Keratinocyte (primary cell): ENCODE results near the gene RBBP4. TPM values are rescaled to one million over a fixed set of nuclear protein-coding genes. Genes with fewer than 3 reads are reported as not detected.

Experiments used
- DNase-seq: peaks from one replicate; pipeline ENCODE4 v3.0.0-alpha.2; 2011; ENCODE audit warnings: low read depth, missing footprints, low spot score
- FAIRE-seq: peaks from 2 replicates; lab custom pipeline; 2011; peaks lifted over from hg19 to GRCh38; lab: Jason Lieb, UNC
- H2AFZ ChIP-seq: 2 replicates; pipeline ENCODE4 v1.6.0; 2012; ENCODE audit warnings: low read length, control low read depth, inconsistent platforms; ENCODE audit not compliant: control insufficient read depth
- H3K27ac ChIP-seq: 2 replicates; pipeline ENCODE4 v1.5.1; 2011; ENCODE audit warnings: low read length; ENCODE audit not compliant: control insufficient read depth, insufficient read depth
- H3K27me3 ChIP-seq: 3 replicates; pipeline ENCODE4 v1.6.0; 2011; ENCODE audit warnings: low read length; ENCODE audit not compliant: control insufficient read depth, insufficient read depth; ENCODE audit errors: extremely low read depth
- H3K36me3 ChIP-seq, 2 experiments: 2 replicates in 1 of 2; 3 replicates in 1 of 2; pipeline ENCODE4 v1.5.1; 2011; ENCODE audit warnings: low read length in 2 of 2, mild to moderate bottlenecking in 1 of 2; ENCODE audit not compliant: control insufficient read depth in 2 of 2, insufficient read depth in 2 of 2; ENCODE audit errors: extremely low read depth in 1 of 2
- H3K4me1 ChIP-seq: 3 replicates; pipeline ENCODE4 v1.5.1; 2011; ENCODE audit warnings: low read length; ENCODE audit not compliant: control insufficient read depth, insufficient read depth; ENCODE audit errors: extremely low read depth
- H3K4me2 ChIP-seq: 3 replicates; pipeline ENCODE4 v1.6.0; 2011; ENCODE audit warnings: low read depth, low read length; ENCODE audit not compliant: control insufficient read depth, insufficient read depth; ENCODE audit errors: extremely low read depth
- H3K4me3 ChIP-seq, 3 experiments: fragments of 200-600 bp in 1 of 3; sonication (generic) in 1 of 3; 2 replicates in 2 of 3; 3 replicates in 1 of 3; pipeline ENCODE4 v1.5.1; 2011 to 2016; ENCODE audit warnings: low read length in 3 of 3, mild to moderate bottlenecking in 3 of 3, control low read depth in 2 of 3, inconsistent platforms in 1 of 3, low read depth in 1 of 3, mixed read lengths in 1 of 3, mixed run types in 1 of 3, moderate library complexity in 1 of 3; ENCODE audit not compliant: control insufficient read depth in 2 of 3, insufficient read depth in 2 of 3; ENCODE audit errors: extremely low read depth in 1 of 3
- H3K79me2 ChIP-seq: 2 replicates; pipeline ENCODE4 v1.6.0; 2012; ENCODE audit warnings: low read length; ENCODE audit not compliant: control insufficient read depth, insufficient read depth
- H3K9ac ChIP-seq: 3 replicates; pipeline ENCODE4 v1.6.0; 2011; ENCODE audit warnings: low read length; ENCODE audit not compliant: control insufficient read depth, insufficient read depth; ENCODE audit errors: extremely low read depth
- H3K9me1 ChIP-seq: 3 replicates; pipeline ENCODE4 v1.6.0; 2011; ENCODE audit warnings: low read length; ENCODE audit not compliant: control insufficient read depth, insufficient read depth; ENCODE audit errors: extremely low read depth
- H3K9me3 ChIP-seq: 2 replicates; pipeline ENCODE4 v1.5.1; 2012; ENCODE audit warnings: low read depth, low read length; ENCODE audit not compliant: control insufficient read depth
- H4K20me1 ChIP-seq: 3 replicates; pipeline ENCODE4 v1.6.0; 2011; ENCODE audit warnings: low read length; ENCODE audit not compliant: control insufficient read depth, insufficient read depth; ENCODE audit errors: extremely low read depth
- CTCF ChIP-seq, 3 experiments: IDR thresholded peaks in 1 of 3; conservative IDR thresholded peaks in 1 of 3; optimal IDR thresholded peaks in 1 of 3; 2 replicates in 2 of 3; 3 replicates in 1 of 3; pipeline versions ENCODE3 to v1.5.1; 2011; ENCODE audit warnings: low read length in 3 of 3, mild to moderate bottlenecking in 3 of 3, moderate library complexity in 2 of 3, control low read depth in 1 of 3, inconsistent platforms in 1 of 3; ENCODE audit not compliant: insufficient read depth in 2 of 3; ENCODE audit errors: extremely low read depth in 1 of 3
- EZH2 ChIP-seq: IDR thresholded peaks from one replicate; pipeline ENCODE4 v1.6.1; 2012; ENCODE audit warnings: inconsistent platforms, mild to moderate bottlenecking, low read length, moderate library complexity
- dilution Hi-C: fragments of 300-500 bp; cut with MboI; formaldehyde crosslinking; loops from one replicate; pipeline ENCODE4 v1.7.0; 2020; ENCODE audit warnings: low sequenced_read_pairs; ENCODE audit not compliant: extremely low pct_ligation_motif_present
- polyA plus RNA-seq, 5 experiments: library from polyadenylated mRNA; depleted of rRNA in 3 of 5; stranded (reverse) in 3 of 5; stranded (forward) in 1 of 5; unstranded in 1 of 5; fragments of >200 nt; gene quantifications; 1 replicate in 1 of 5; 2 replicates in 3 of 5; 3 replicates in 1 of 5; pipeline versions ENCODE4 v1.2.1 to v1.2.3, GENCODE V29; 2011 to 2012; ENCODE audit warnings: missing spikeins in 2 of 5, low read depth in 1 of 5, low replicate concordance in 1 of 5

The RBBP4 gene
- polyA plus RNA-seq, 1 donor (not counting 4 experiments of a cell fraction or from before 2014, with no cell fraction given) = 61.5 TPM

- TF ChIP-seq EZH2 (no peak), CTCF (optimal IDR thresholded peaks at IDR 0.05 in 1 of 3, IDR thresholded peaks at IDR 0.05 in 1 of 3, conservative IDR thresholded peaks at IDR 0.05 in 1 of 3; ENCODE audit: extremely low read depth in 1 of 3, insufficient read depth in 2 of 3, low read length in 3 of 3) (no peak)
- no peaks in the 10 kb centered on the region for H3K36me3 ChIP-seq
- DNase-seq (no peak), FAIRE-seq (no peak)
- H3K9ac ChIP-seq = peak overlapping the region; percentile 62
- H3K4me1 ChIP-seq = peaks cover 4% of the 10 kb centered on the region
- H3K27ac ChIP-seq = peak overlapping the region; percentile 26
- no peaks in the 10 kb centered on the region for H3K9me3 ChIP-seq
- no peaks in the 10 kb centered on the region for H4K20me1 ChIP-seq
- peak overlapping the region; percentile 89 for H3K4me2 ChIP-seq
- no peaks in the 10 kb centered on the region for H3K9me1 ChIP-seq
- no peaks in the 10 kb centered on the region for H3K27me3 ChIP-seq
- no peaks in the 10 kb centered on the region for H3K79me2 ChIP-seq
- dilution Hi-C loops = no loop called here
- H3K4me3 ChIP-seq = peak overlapping the region; percentile 45 to 79 (median 67)
- peak overlapping the region; percentile 94 for H2AFZ ChIP-seq
These were observed 39.2 kb upstream of the RBBP4 start for GRCh38 chr1:32611859-32612188.

GRCh38 chr1:32612189-32612881 lies 38.7 kb upstream of the RBBP4 start:
- no peak for FAIRE-seq
- H3K9ac ChIP-seq = peak overlapping the region; percentile 62

More at GRCh38 chr1:32612189-32612881, 38.7 kb upstream of the RBBP4 start:
- H3K79me2 ChIP-seq = no peaks in the 10 kb centered on the region
- H2AFZ ChIP-seq = peak overlapping the region; percentile 94
- no peaks in the 10 kb centered on the region for H3K9me1 ChIP-seq
- H3K36me3 ChIP-seq = no peaks in the 10 kb centered on the region
- no peaks in the 10 kb centered on the region for H3K9me3 ChIP-seq
- no peak for DNase-seq
- no peaks in the 10 kb centered on the region for H3K27me3 ChIP-seq
- peak overlapping the region; percentile 26 for H3K27ac ChIP-seq
- TF ChIP-seq CTCF (optimal IDR thresholded peaks at IDR 0.05 in 1 of 3, IDR thresholded peaks at IDR 0.05 in 1 of 3, conservative IDR thresholded peaks at IDR 0.05 in 1 of 3; ENCODE audit: extremely low read depth in 1 of 3, insufficient read depth in 2 of 3, low read length in 3 of 3) (peak in 2 of 3 experiments; percentile 29 to 39), EZH2 (no peak)
- peak overlapping the region; percentile 45 to 79 (median 67) for H3K4me3 ChIP-seq
- H3K4me1 ChIP-seq = peaks cover 4% of the 10 kb centered on the region
- no peaks in the 10 kb centered on the region for H4K20me1 ChIP-seq
- H3K4me2 ChIP-seq = peak overlapping the region; percentile 89
- dilution Hi-C loops = no loop called here
